Vein endothelial cell (primary cell): ENCODE data around the gene EHBP1. TPM values are rescaled to one million over a fixed set of nuclear protein-coding genes. Genes with fewer than 3 reads are reported as not detected.

Source experiments
- small RNA-seq: library from RNA; depleted of rRNA; stranded (forward); fragments of <200 nt; gene quantifications from one replicate; pipeline ENCODE3, GENCODE V24; 2012
- total RNA-seq: library from RNA; depleted of rRNA; stranded (reverse); fragments of >200 nt; gene quantifications from 2 replicates; pipeline ENCODE4 v1.2.3, GENCODE V29; 2012

Gene EHBP1
- 20.3 and 31.7 TPM in 2 replicates for total RNA-seq

GRCh38 chr2:62705007-62705829 lies at the start of gene EHBP1:
TSS of gene EHBP1 (plus strand) at chr2:62705713. CDS start at chr2:62707192, 1,479 bp downstream.

GRCh38 chr2:63050334-63051041 lies 345.0 kb downstream of the EHBP1 start, which contains the start of gene OTX1:
TSS of gene OTX1 (plus strand) at chr2:63050830. CDS start at chr2:63052991, 2,161 bp downstream.

Small RNA genes within 50 kb of the gene (small RNA-seq; reads per million reads assigned to genes)
- not detected for gene RF00019

Other genes with a start within 250 kb of the EHBP1 start
- gene TMEM17, start 199.5 kb upstream of the EHBP1 start, total RNA-seq: 2.2 and 2.3 TPM in 2 replicates